ENCODE results near the gene RPTOR.

DNA sequence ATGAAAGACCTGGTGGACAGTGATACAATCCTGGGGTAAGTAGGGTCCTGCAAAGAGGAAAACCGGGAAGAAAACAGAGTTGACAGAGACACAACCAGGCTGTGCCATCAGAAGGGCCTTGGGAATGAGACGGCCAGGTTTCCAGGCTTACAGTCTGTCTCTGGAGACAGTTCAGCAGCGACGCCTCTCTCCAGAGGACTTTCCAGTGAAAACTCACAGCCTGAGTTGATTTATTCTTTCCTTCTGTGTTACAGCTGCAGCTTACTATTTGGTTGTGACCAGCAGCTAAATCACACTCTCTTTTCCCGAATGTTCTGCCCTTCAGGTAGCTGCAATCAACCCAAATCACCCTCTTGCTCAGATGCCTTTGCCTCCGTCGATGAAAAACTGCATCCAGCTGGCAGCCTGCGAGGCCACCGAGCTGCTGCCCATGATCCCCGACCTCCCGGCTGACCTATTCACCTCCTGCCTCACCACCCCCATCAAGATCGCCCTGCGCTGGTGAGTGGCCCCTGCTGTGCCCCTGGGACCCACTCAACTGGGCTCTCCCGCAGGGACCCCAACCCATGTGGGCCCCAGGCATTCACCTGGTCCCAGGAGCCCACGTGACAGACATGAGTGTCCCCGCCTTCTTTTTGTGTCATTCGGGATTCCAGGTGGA, 209.2 kb downstream of the RPTOR start:
- TF ChIP-seq, protein P1, sequence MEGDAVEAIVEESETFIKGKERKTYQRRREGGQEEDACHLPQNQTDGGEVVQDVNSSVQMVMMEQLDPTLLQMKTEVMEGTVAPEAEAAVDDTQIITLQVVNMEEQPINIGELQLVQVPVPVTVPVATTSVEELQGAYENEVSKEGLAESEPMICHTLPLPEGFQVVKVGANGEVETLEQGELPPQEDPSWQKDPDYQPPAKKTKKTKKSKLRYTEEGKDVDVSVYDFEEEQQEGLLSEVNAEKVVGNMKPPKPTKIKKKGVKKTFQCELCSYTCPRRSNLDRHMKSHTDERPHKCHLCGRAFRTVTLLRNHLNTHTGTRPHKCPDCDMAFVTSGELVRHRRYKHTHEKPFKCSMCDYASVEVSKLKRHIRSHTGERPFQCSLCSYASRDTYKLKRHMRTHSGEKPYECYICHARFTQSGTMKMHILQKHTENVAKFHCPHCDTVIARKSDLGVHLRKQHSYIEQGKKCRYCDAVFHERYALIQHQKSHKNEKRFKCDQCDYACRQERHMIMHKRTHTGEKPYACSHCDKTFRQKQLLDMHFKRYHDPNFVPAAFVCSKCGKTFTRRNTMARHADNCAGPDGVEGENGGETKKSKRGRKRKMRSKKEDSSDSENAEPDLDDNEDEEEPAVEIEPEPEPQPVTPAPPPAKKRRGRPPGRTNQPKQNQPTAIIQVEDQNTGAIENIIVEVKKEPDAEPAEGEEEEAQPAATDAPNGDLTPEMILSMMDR (IDR thresholded peaks at IDR 0.05; ENCODE audit: extremely low read depth in 1 of 2, insufficient read depth in 1 of 2, low read depth in 1 of 2, low read length in 2 of 2) = no peak
- no peak for TF ChIP-seq EZH2 (IDR thresholded peaks at IDR 0.05; ENCODE audit: borderline replicate concordance, low read depth, low read length, severe bottlenecking)
- TF ChIP-seq MYC (IDR thresholded peaks at IDR 0.05; ENCODE audit: low read depth, low read length) = no peak
- TF ChIP-seq POLR2AphosphoS5 (IDR thresholded peaks at IDR 0.05; ENCODE audit: insufficient read depth, low read depth, low read length) = no peak
- TF ChIP-seq POLR2A (IDR thresholded peaks at IDR 0.05; ENCODE audit: low read depth, low read length) = no peak
- TF ChIP-seq, protein P2, sequence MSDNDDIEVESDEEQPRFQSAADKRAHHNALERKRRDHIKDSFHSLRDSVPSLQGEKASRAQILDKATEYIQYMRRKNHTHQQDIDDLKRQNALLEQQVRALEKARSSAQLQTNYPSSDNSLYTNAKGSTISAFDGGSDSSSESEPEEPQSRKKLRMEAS (IDR thresholded peaks at IDR 0.05; ENCODE audit: insufficient read depth, insufficient read length) = no peak
- TF ChIP-seq JUN (IDR thresholded peaks at IDR 0.05; ENCODE audit: borderline replicate concordance, insufficient read depth, insufficient read length, low read depth) = no peak

Data from endothelial cell of umbilical vein (primary cell).